GM23338 (cell line): Measurements from ENCODE around the gene SPATA13. TPM values are rescaled to one million over a fixed set of nuclear protein-coding genes. Genes with fewer than 3 reads are reported as not detected.

ENCODE experiments used
- ATAC-seq: fragments of 200-7000 bp; cut with Tn5 transposase; 3 replicates; pipeline ENCODE4 v1.9.1; 2020
- DNase-seq: peaks from one replicate; pipeline ENCODE4 v3.0.0-alpha.2; 2015; ENCODE audit warnings: low spot score
- H2AFZ ChIP-seq: fragments of 200-600 bp; sonication (generic); 2 replicates; pipeline ENCODE4 v1.8.0; 2016; ENCODE audit warnings: antibody characterized with exemption, mild to moderate bottlenecking, moderate library complexity
- H3F3A ChIP-seq: fragments of 200-600 bp; sonication (generic); replicated peaks from 2 replicates; pipeline ENCODE4 v1.8.0; 2017; ENCODE audit warnings: antibody characterized with exemption, mixed run types, low read depth
- H3K27ac ChIP-seq: fragments of 200-600 bp; sonication (generic); 2 replicates; pipeline ENCODE4 v1.6.1; 2016; ENCODE audit warnings: low read depth
- H3K27me3 ChIP-seq: fragments of 200-600 bp; sonication (generic); 2 replicates; pipeline ENCODE4 v1.8.0; 2016; ENCODE audit warnings: mild to moderate bottlenecking, mixed run types, moderate library complexity; ENCODE audit not compliant: insufficient read depth
- H3K36me3 ChIP-seq: fragments of 200-600 bp; sonication (generic); 2 replicates; pipeline ENCODE4 v1.8.0; 2016; ENCODE audit warnings: mild to moderate bottlenecking; ENCODE audit not compliant: insufficient read depth
- H3K4me1 ChIP-seq: fragments of 200-600 bp; sonication (generic); 2 replicates; pipeline ENCODE4 v1.8.0; 2016; ENCODE audit warnings: mild to moderate bottlenecking, moderate library complexity; ENCODE audit not compliant: insufficient read depth
- H3K4me2 ChIP-seq: fragments of 200-600 bp; sonication (generic); 2 replicates; pipeline ENCODE4 v1.7.1; 2017; ENCODE audit warnings: mixed run types
- H3K4me3 ChIP-seq: fragments of 200-600 bp; sonication (generic); 2 replicates; pipeline ENCODE4 v1.6.1; 2016; ENCODE audit warnings: mixed run types
- H3K79me2 ChIP-seq: fragments of 200-600 bp; sonication (generic); replicated peaks from 2 replicates; pipeline ENCODE4 v1.8.0; 2017; ENCODE audit warnings: mild to moderate bottlenecking; ENCODE audit not compliant: insufficient read depth
- H3K9me2 ChIP-seq: fragments of 200-600 bp; sonication (generic); 2 replicates; pipeline ENCODE4 v1.8.0; 2017; ENCODE audit not compliant: insufficient read depth
- H4K20me1 ChIP-seq: fragments of 200-600 bp; sonication (generic); replicated peaks from 2 replicates; pipeline ENCODE4 v1.8.0; 2017; ENCODE audit warnings: mild to moderate bottlenecking; ENCODE audit not compliant: insufficient read depth
- H3K27ac Mint-ChIP-seq: 2 replicates; pipeline ENCODE4 v1.8.0; 2020; ENCODE audit warnings: inconsistent platforms, mild to moderate bottlenecking, moderate library complexity, mixed read lengths
- H3K27me3 Mint-ChIP-seq: 3 replicates; pipeline ENCODE4 v1.8.0; 2022; ENCODE audit warnings: low read depth, mild to moderate bottlenecking, moderate library complexity, mixed read lengths, inconsistent platforms; ENCODE audit not compliant: insufficient read depth, poor library complexity
- H3K36me3 Mint-ChIP-seq: 3 replicates; pipeline ENCODE4 v1.8.0; 2021; ENCODE audit warnings: low read depth, mild to moderate bottlenecking, inconsistent platforms, moderate library complexity, mixed read lengths
- H3K4me1 Mint-ChIP-seq: 3 replicates; pipeline ENCODE4 v1.8.0; 2020; ENCODE audit warnings: mild to moderate bottlenecking, inconsistent platforms, mixed read lengths
- H3K4me3 Mint-ChIP-seq: 3 replicates; pipeline ENCODE4 v1.8.0; 2021; ENCODE audit warnings: moderate library complexity, mild to moderate bottlenecking, inconsistent platforms, mixed read lengths
- H3K9me3 Mint-ChIP-seq: 3 replicates; pipeline ENCODE4 v1.8.0; 2020; ENCODE audit warnings: moderate library complexity, mild to moderate bottlenecking, inconsistent platforms, mixed read lengths
- CTCF ChIP-seq, 2 experiments: fragments of 200-600 bp in 1 of 2; sonication (generic) in 1 of 2; conservative IDR thresholded peaks; 2 replicates each; pipeline versions ENCODE4 v1.5.1 to v1.6.1; 2016 to 2017; ENCODE audit warnings: antibody characterized with exemption in 2 of 2, low read depth in 2 of 2, mild to moderate bottlenecking in 2 of 2, moderate library complexity in 1 of 2
- EZH2phosphoT487 ChIP-seq: fragments of 200-600 bp; sonication (generic); IDR thresholded peaks from one replicate; pipeline ENCODE4 v1.8.1; 2018; ENCODE audit warnings: antibody characterized with exemption; ENCODE audit not compliant: unreplicated experiment
- JUNB ChIP-seq: IDR thresholded peaks from one replicate; pipeline ENCODE4 v1.6.1; 2016; ENCODE audit warnings: antibody characterized with exemption; ENCODE audit not compliant: unreplicated experiment
- NANOG ChIP-seq: IDR thresholded peaks from 2 replicates; pipeline ENCODE4 v1.6.1; 2016; ENCODE audit warnings: antibody characterized with exemption, borderline replicate concordance
- POLR2AphosphoS5 ChIP-seq: IDR thresholded peaks from 2 replicates; pipeline ENCODE4 v1.6.1; 2016; ENCODE audit warnings: antibody characterized with exemption, low read depth
- STAT1 ChIP-seq: IDR thresholded peaks from one replicate; pipeline ENCODE4 v1.6.1; 2016; ENCODE audit warnings: antibody characterized with exemption; ENCODE audit not compliant: unreplicated experiment
- ZNF331 ChIP-seq: fragments of 250-450 bp; sonication (Bioruptor Pico); IDR thresholded peaks from 2 replicates; pipeline ENCODE4 v1.5.0; 2020; ENCODE audit warnings: low read depth, mild to moderate bottlenecking, moderate library complexity
- ZNF462 ChIP-seq: fragments of 250-450 bp; sonication (Bioruptor Pico); IDR thresholded peaks from 2 replicates; pipeline ENCODE4 v1.5.0; 2020; ENCODE audit warnings: mild to moderate bottlenecking, moderate library complexity
- polyA plus RNA-seq: library from polyadenylated mRNA; unstranded; fragments of >200 nt; fragmentation: Nextera tagmentation; extraction: Ambion mirVana; gene quantifications from 2 replicates; pipeline ENCODE4 v1.2.1, GENCODE V29; 2016
- total RNA-seq: library from RNA; depleted of rRNA; stranded (reverse); fragments of >200 nt; shearing (Covaris generic); gene quantifications from 2 replicates; pipeline ENCODE4 v1.2.3, GENCODE V29; 2014

SPATA13 gene
- total and polyA plus RNA-seq, 2 experiments from 2014 or later = 11.9 to 45.7 TPM

- H3K4me2 ChIP-seq = no peak overlapping the region
- no peaks in the 10 kb centered on the region for H3K9me2 ChIP-seq
- no peak overlapping the region for H3K27ac ChIP-seq
- peaks cover 5% of the 10 kb centered on the region for H3K27me3 Mint-ChIP-seq
- H3K36me3 ChIP-seq = no peaks in the 10 kb centered on the region
- no peak overlapping the region for H3K4me3 ChIP-seq
- no peak overlapping the region for H3K27ac Mint-ChIP-seq
- no peaks in the 10 kb centered on the region for H3F3A ChIP-seq
- H3K36me3 Mint-ChIP-seq = no peaks in the 10 kb centered on the region; the same call in 2 of the 3 replicates
- H3K9me3 Mint-ChIP-seq = no peaks in the 10 kb centered on the region
- no peaks in the 10 kb centered on the region; the same call in 1 of the 2 replicates for H4K20me1 ChIP-seq
- no peak overlapping the region for H3K4me3 Mint-ChIP-seq
- H3K4me1 ChIP-seq = peaks cover 34% of the 10 kb centered on the region
- no peak overlapping the region for H2AFZ ChIP-seq
- no peaks in the 10 kb centered on the region for H3K27me3 ChIP-seq
- TF ChIP-seq EZH2phosphoT487 (no peak), NANOG (no peak), CTCF (conservative IDR thresholded peaks at IDR 0.05; ENCODE audit: low read depth in 2 of 2) (no peak), JUNB (no peak), STAT1 (no peak), ZNF331 (CRISPR knock-in tag) (no peak), POLR2AphosphoS5 (no peak), ZNF462 (CRISPR knock-in tag) (no peak)
- no peak for ATAC-seq
- H3K79me2 ChIP-seq = peaks cover 48% of the 10 kb centered on the region
- no peak for DNase-seq
- peaks cover 59% of the 10 kb centered on the region for H3K4me1 Mint-ChIP-seq
Observed at GRCh38 chr13:24215732-24216131, 55.2 kb downstream of the SPATA13 start.
